Pancreas (tissue), 10 donors: ENCODE results near the gene TAF1B. TPM values are rescaled to one million over a fixed set of nuclear protein-coding genes. Genes with fewer than 3 reads are reported as not detected.

ENCODE experiments used
- ATAC-seq, 4 donors: fragments of 200-7000 bp; cut with Tn5 transposase; one replicate each; pipeline versions ENCODE4 v1.8.0 to v1.9.1; 2020; ENCODE audit warnings: mild to moderate bottlenecking in 4 of 4, moderate library complexity in 4 of 4
- DNase-seq, 6 donors: peaks; one replicate each; pipeline ENCODE4 v3.0.0-alpha.2; 2020
- FAIRE-seq: peaks from 2 replicates; lab custom pipeline; 2012; peaks lifted over from hg19 to GRCh38; lab: Jason Lieb, UNC
- H3K27ac ChIP-seq, 4 donors: fragments of 200-600 bp; sonication (generic); 1 replicate in 3 of 4; 2 replicates in 1 of 4; pipeline versions ENCODE4 v1.5.0 to v1.8.0; 2020
- H3K27me3 ChIP-seq, 4 donors: fragments of 200-600 bp; one replicate each; pipeline ENCODE4 v1.8.0; 2021
- H3K36me3 ChIP-seq, 3 donors: fragments of 200-600 bp; sonication (generic) in 1 of 3; one replicate each; pipeline versions ENCODE4 v1.5.0 to v1.8.0; 2020 to 2021
- H3K4me1 ChIP-seq, 3 donors: fragments of 200-600 bp; one replicate each; pipeline ENCODE4 v1.8.0; 2021
- H3K4me3 ChIP-seq, 4 donors: fragments of 200-600 bp; sonication (generic) in 2 of 4; one replicate each; pipeline versions ENCODE4 v1.5.0 to v1.8.0; 2020 to 2021
- H3K9me3 ChIP-seq, 4 donors: fragments of 200-600 bp; one replicate each; pipeline ENCODE4 v1.8.0; 2021
- WGBS, 2 donors: extraction: QIAGEN DNeasy Blood & Tissue Kit; methylation state at CpG; one replicate each; pipeline ENCODE4 v1.1.7; 2013; 5-methylcytosine and 5-hydroxymethylcytosine counted together
- intact Hi-C, 3 donors: fragments of 100-400 bp; cut with DNase I; formaldehyde crosslinking; loops; one replicate each; pipeline versions ENCODE4 v1.11.1 to v1.14.2; 2022
- polyA plus RNA-seq, 2 donors: library from polyadenylated mRNA; stranded (reverse); fragments of 200-250 nt; gene quantifications; one replicate each; pipeline ENCODE4 v1.2.3, GENCODE V29; 2013
- total RNA-seq, 6 donors: library from RNA; stranded (reverse); fragmentation: NEBNext Ultra II Directional in 4 of 6; extraction: Animal tissue kit (Norgen Biotek cat#: 25700) in 4 of 6; gene quantifications; one replicate each; pipeline versions ENCODE4 v1.2.1 to v1.2.4, GENCODE V29; 2021 to 2023
- TF ChIP-seq, protein P1 (sequence below), 4 donors: fragments of 200-600 bp; sonication (generic) in 3 of 4; IDR thresholded peaks; one replicate each; pipeline versions ENCODE4 v1.5.0 to v1.8.0; 2021; ENCODE audit warnings: antibody characterized with exemption in 4 of 4
- donor health status: healthy with polysubstance abuse.
- donor health status: DM: no; HTN: no; CAD: no; lungs with moderate emphysema.
- donor health status: DM: no; HTN: no; CAD: no.
- donor health status: control.
- donor health status: control.
- donor health status: Bipolar disorder and iron deficiency.
- donor health status: DM: yes; HTN: yes; CAD: no.
- donor health status: DM: no; HTN: no; CAD: no.
- donor health status: DM: no; HTN: no; CAD: no.
- donor health status: DM: yes; HTN: yes; CAD: no.

TAF1B gene
- total and polyA plus RNA-seq, 8 donors: 2.3 to 11.4 (median 5.8) TPM

DNA sequence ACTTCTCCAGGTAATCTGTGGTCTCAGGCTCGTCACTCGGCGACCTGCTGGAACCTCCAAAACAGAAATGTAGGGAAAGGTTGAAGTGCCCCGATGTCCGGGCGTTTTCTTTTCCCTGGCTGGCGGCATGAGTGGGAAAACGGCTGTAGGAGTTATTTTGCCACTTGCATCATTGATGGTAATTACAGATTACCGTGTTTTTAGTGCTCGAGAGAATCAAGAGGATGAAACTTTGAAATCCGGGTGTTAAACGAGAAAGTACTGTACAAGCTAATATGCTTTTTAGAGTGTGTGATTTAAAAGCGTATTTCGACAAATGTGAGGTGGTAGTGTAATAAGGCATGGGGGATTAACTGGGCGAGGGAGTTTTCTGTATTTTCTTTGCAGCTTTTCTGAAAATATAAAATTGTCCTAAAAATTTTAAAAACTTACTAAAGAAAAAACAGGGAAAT, 109.0 kb downstream of the TAF1B start:
- no peak for FAIRE-seq
- Histone ChIP-seq H3K9me3 (no peaks in the 10 kb centered on the region), H3K4me1 (peaks cover 8 to 16% (median 16%) of the 10 kb centered on the region in 3 donors), H3K4me3 (peak overlapping the region; percentile 47 to 81 (median 64)), H3K27me3 (no peaks in the 10 kb centered on the region), H3K36me3 (no peaks in the 10 kb centered on the region), H3K27ac (peak overlapping the region in 2 of 4 donors; percentile 64 to 71)
- TF ChIP-seq, protein P1, sequence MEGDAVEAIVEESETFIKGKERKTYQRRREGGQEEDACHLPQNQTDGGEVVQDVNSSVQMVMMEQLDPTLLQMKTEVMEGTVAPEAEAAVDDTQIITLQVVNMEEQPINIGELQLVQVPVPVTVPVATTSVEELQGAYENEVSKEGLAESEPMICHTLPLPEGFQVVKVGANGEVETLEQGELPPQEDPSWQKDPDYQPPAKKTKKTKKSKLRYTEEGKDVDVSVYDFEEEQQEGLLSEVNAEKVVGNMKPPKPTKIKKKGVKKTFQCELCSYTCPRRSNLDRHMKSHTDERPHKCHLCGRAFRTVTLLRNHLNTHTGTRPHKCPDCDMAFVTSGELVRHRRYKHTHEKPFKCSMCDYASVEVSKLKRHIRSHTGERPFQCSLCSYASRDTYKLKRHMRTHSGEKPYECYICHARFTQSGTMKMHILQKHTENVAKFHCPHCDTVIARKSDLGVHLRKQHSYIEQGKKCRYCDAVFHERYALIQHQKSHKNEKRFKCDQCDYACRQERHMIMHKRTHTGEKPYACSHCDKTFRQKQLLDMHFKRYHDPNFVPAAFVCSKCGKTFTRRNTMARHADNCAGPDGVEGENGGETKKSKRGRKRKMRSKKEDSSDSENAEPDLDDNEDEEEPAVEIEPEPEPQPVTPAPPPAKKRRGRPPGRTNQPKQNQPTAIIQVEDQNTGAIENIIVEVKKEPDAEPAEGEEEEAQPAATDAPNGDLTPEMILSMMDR (IDR thresholded peaks at IDR 0.05): no peak
- ATAC-seq: no peak
- WGBS, 2 donors: 21% methylated on average over 15 of the region's 15 CpGs
- intact Hi-C loops: no loop called here
- no peak for DNase-seq

DNA sequence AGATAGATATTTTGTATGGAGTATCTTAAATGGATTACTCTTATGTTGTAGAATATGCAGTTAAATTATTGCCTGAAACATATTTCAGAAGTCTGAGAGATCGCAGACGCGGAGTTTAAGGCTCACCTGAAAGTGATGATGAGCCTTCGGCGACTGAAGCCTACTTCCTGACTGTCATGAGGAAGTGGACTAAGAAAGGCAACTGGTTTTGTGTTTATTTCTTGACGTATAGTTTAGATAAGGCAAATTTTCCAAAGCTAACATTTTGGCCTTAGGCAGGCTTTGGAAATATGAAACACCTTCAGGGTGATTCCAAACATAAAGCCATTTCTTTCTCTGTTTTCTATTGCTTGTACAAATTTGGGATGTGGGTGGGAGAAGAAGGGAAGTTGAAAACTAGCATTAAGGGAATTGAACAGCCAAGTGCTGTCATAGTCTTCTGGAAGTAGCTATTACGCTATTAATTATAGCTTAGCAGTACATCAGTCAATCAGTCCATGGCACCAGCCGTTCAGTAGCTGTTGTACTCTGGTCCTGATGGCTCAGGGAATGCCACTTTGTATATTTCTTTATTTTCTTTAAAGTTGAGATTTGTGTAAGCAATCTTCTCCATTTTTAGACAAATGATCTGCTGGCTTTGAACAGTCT, 109.7 kb downstream of the TAF1B start:
- no peaks in the 10 kb centered on the region for H3K9me3 ChIP-seq
- no peak for FAIRE-seq
- H3K27ac ChIP-seq: no peak overlapping the region
- TF ChIP-seq, protein P1 (IDR thresholded peaks at IDR 0.05): no peak
- 72 to 81% methylated on average over 8 of the region's 8 CpGs for whole genome bisulfite sequencing, 2 donors
- ATAC-seq: no peak
- peak overlapping the region in 2 of 4 donors; percentile 68 to 81 for H3K4me3 ChIP-seq
- peaks cover 8 to 16% (median 16%) of the 10 kb centered on the region in 3 donors for H3K4me1 ChIP-seq
- intact Hi-C loops: no loop called here
- DNase-seq: no peak
- no peaks in the 10 kb centered on the region for H3K36me3 ChIP-seq
- H3K27me3 ChIP-seq: no peaks in the 10 kb centered on the region

DNA sequence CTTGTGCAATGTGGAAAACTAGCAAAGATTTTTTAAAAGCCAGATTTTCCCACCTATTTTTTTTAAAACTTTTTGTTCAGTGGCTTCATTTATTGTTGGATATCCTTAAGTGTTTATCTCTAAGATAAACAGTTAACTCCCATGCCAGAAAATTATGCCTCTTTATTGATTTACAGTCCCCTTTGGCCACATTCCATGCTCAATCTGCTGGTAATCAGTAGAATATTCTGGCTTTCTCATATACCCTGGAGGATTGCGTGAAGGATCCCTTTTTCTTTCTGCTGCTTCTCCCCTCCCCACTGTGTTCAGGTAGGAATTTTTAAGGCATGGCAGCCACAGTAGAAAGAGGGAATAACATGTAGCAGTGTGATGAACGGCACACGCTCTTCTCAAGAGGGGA, 110.9 kb downstream of the TAF1B start:
- TF ChIP-seq, protein P1 (IDR thresholded peaks at IDR 0.05): no peak
- H3K27ac ChIP-seq: peak overlapping the region in 2 of 4 donors; percentile 23 to 53
- 20 to 26% methylated on average over 3 of the region's 3 CpGs for WGBS, 2 donors

DNA sequence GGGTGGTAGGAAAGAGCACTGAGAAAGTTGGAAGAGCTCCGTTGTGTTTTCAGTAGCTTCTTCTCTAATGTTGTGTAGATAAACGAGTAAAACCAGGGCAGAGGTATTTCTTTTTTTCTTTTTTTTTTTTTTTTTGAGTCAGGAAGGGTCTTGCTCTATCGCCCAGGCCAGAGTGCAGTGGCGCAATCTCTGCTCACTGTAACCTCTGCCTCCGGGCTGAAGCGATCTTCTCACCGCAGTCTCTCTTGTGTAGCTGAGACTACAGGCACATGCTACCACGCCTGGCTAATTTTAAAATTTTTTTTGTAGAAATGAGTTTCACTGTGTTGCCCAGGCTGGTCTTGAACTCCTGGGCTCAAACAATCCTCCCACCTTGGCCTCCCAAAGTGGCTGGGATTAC, 114.8 kb downstream of the TAF1B start:
- H3K36me3 ChIP-seq: no peaks in the 10 kb centered on the region
- H3K27me3 ChIP-seq: no peaks in the 10 kb centered on the region
- H3K27ac ChIP-seq: no peak overlapping the region
- H3K4me3 ChIP-seq: no peak overlapping the region
- WGBS, 2 donors: 94 to 99% methylated on average over 8 of the region's 8 CpGs
- no peaks in the 10 kb centered on the region for H3K9me3 ChIP-seq
- DNase-seq (no peak), ATAC-seq (no peak), FAIRE-seq (no peak)
- TF ChIP-seq, protein P1 (IDR thresholded peaks at IDR 0.05): no peak
- H3K4me1 ChIP-seq: peaks cover 8 to 16% (median 16%) of the 10 kb centered on the region in 3 donors
- intact Hi-C loops: no loop called here

More for the DNA sequence above, 110.9 kb downstream of the TAF1B start:
- no peak for DNase-seq
- Histone ChIP-seq H3K27me3 (no peaks in the 10 kb centered on the region), H3K36me3 (no peaks in the 10 kb centered on the region), H3K9me3 (no peaks in the 10 kb centered on the region), H3K4me3 (no peak overlapping the region), H3K4me1 (peaks cover 8 to 16% (median 16%) of the 10 kb centered on the region in 3 donors)
- intact Hi-C loops: no loop called here
- FAIRE-seq: no peak
- ATAC-seq: peak in 1 of 4 donors; percentile 5

DNA sequence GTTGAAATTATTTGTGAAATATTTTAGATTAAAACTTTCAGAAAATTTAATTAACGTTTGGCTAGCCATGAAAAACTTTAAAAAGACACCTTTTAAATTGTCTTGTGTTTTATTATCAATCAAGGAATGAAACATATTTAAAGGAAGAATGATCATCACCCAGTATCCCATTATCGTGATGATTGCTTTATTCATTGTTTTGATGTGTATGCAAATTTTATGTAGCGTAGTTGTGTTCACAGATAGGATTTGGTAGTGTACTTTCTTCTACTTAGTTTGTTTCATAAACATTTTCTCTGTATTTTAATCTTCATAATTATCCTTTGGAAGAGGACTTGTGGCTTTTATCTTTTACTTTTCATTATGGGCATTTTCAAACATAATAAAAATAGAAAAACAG, 116.0 kb downstream of the TAF1B start:
- FAIRE-seq: no peak
- no peak overlapping the region for H3K4me3 ChIP-seq
- 92 to 96% methylated on average over 3 of the region's 3 CpGs for WGBS, 2 donors

More for the DNA sequence above, 116.0 kb downstream of the TAF1B start:
- TF ChIP-seq, protein P1 (IDR thresholded peaks at IDR 0.05): no peak
- Histone ChIP-seq H3K9me3 (no peaks in the 10 kb centered on the region), H3K4me1 (peaks cover 0 to 7% (median 6%) of the 10 kb centered on the region in 3 donors), H3K36me3 (no peaks in the 10 kb centered on the region), H3K27me3 (no peaks in the 10 kb centered on the region), H3K27ac (no peak overlapping the region)
- no peak for ATAC-seq
- intact Hi-C loops: no loop called here
- no peak for DNase-seq
